GM21390 (cell line): ENCODE results near the gene SLC6A7.

Source experiments
- ATAC-seq: cut with Tn5 transposase; IDR thresholded peaks from one replicate; pipeline ENCODE4 v1.9.1; 2021; ENCODE audit not compliant: unreplicated experiment

Gene SLC6A7

DNA sequence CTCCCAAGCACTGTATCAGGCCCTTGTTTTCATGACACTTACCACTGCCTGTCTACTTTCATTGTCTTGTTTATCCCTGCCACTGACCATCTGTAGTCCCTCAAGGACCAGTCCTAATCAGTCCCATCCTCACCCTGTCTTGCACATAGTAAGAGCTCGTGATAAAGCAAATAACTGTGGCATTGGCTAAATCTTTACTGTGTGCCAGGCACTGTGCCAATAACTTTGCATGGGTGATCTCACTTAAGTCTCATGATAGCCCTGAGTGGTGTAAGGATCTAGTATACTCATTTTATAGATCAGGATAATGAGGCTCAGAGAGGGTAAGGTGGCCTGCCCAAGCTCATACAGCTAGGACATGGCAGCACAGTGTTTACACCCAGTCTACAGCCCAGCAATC, 17.7 kb upstream of the SLC6A7 start:
- no peak for ATAC-seq

DNA sequence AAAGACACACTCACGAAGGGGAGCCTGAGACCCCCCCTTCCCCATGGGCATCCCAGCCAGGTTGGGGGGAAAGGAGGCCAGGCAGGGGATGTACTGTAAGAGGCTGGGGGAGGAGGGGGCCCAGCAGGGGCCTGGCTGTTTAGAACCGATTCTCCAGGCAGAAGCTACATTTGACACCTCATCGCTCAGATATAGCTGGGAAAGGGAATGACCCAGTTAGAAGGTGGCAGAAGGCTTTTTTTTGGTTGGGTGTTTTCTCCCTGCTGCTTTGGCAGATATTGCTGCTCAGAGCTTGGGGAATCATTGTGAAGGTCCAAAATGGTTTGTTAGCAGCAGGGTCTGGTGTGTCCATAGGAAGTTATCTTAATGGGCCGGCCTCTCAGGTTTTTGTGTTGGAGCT, 17.3 kb upstream of the SLC6A7 start:
- no peak for ATAC-seq

DNA sequence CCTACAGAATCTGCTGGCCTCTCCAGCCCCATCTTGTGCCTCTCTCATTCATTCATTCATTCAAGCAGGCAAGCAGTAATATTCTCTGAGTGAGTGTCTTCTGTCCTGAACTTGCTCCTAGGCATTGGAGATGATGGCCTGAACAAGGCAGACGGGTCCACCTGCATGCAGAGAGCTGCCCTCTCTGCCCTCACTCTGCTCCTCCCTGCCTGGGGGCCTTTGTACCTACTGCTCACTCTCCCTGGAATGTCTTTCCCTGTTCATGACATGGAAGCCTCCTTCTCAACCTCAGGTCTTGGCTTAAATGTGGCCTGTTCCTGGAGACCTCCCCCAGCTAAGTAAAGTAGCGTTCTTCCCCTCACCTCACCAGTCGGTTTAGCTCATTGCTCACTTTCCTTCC, 16.7 kb upstream of the SLC6A7 start:
- ATAC-seq, result no peak

DNA sequence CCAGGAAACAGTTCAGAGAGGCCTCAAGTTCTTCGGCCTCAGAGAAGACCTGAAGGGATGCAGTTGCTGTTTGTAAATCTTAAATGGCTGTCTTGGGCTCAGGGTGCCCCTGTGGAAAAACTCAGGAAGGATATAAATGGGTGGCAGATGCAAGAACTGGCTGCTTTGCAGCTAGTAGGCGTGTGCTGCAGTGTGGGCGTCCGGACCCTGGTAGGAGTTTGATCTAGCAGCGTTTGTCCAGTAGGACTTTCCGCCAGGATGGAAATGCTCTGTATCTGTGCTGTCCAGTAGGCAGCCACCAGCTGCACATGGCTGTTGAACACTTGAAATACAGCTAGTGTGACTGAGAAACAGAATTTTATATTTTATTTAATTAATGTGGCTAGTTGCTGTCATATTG, 15.6 kb upstream of the SLC6A7 start:
- no peak for ATAC-seq

DNA sequence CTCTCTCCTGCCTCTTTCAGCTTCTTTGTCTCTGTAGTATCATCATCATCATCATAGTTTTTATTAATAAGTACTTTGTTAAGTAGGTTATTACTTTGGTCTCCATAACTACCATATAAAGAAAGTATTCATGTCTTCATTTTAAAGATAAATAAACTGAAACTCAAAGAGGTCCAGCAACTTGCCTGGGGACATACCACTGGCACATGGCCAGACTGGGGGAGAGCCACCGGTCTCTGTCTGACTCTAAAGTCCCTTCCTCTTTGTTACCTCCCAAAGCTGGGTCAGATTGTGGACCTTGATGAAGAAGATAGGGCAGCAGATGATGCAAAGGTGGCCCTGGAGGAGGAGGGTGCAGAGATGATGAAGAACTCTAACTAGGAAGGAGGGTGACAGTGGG, 14.8 kb upstream of the SLC6A7 start:
- ATAC-seq, result no peak

DNA sequence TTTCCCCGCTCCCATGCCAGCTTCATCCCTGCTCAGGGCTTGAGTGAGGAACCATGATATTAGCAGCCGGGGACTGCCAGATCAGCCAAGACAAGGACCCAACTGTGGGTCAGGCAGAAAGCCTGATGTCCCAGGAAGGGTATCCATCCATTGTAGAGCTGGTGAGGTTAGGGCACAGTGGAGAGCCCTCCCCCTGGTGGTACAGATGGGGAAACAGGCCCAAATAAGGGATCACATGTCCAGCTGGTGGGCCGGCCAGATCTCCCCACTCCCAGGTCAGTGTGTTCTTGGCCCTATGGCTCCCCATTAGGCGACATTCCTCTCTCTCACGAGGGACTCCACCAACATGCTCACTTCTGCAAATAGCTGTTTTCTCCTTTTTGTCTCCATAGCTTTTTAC, 14.3 kb upstream of the SLC6A7 start:
- no peak for ATAC-seq

DNA sequence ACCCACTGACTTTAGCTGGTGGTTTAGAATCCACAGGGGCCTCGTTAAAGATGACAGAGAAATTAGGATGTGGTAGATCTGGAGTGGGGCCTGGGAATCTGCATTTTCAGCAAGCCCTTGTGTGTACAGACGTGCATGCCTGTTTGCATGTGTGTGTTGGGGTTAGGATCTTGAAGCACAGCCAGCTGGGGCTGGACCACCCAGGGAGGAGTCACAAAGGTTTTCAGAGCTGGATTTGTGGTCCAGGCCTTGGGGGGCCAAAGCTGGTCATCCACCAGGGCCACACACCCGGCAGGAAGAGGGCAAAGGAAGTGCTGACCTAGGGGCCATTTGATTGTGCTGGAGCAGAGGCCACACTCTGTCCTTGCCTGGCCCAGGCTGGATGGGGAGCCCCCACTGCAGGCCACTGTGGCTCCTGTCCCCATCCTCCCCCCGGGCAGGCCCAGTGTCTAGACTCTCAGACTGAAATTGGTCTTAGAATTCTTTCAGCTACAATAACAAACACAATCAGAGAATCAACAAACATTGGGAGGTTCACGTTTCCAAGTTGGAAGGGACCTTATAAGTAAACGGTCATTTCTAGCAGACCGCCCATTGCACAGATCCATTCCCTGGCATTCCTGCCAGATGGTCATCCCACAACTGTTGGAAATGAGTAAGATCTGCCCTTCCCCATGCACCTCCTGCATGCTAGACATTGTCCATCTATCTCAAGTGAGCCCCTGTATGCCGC, 13.0 kb upstream of the SLC6A7 start:
- no peak for ATAC-seq

DNA sequence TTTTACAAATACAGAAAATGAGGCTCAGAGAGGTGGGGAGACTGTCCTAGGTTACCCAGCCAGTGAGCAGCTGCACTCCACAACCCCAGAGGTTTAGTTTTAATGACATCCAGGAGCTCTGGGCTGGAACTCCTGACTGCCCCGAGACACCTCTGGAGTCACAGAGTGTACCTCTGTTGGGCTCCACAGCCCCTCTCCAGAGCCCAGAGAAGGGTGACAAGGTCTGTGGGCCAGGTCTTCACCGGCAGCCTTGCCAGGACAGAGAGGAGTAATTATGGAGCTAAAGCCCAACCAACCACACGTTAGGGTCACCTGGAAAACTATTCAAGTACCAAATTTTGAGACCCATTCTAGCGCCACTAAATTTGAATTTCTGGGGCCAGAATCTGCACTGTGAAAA, 12.1 kb upstream of the SLC6A7 start:
- ATAC-seq, result no peak

DNA sequence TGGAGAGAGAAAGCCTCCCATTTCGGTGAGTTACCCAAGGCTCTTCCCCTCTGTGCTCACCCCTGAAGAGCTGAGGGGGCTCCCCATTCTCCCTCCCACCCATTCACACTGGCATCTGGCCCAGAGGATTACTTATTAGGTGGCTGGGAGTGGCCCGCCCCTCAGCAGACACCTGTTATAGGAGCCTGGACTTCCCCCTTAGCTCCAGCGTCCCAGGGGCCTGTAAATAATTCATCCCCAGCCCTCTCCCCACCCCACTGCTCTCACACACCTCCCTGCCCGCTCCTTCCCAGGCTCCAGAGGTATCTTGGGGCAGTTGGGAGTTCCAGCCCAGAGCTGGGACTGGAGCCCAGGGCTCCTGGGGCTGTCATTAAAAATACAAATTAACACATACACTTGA, 11.6 kb upstream of the SLC6A7 start:
- no peak for ATAC-seq

DNA sequence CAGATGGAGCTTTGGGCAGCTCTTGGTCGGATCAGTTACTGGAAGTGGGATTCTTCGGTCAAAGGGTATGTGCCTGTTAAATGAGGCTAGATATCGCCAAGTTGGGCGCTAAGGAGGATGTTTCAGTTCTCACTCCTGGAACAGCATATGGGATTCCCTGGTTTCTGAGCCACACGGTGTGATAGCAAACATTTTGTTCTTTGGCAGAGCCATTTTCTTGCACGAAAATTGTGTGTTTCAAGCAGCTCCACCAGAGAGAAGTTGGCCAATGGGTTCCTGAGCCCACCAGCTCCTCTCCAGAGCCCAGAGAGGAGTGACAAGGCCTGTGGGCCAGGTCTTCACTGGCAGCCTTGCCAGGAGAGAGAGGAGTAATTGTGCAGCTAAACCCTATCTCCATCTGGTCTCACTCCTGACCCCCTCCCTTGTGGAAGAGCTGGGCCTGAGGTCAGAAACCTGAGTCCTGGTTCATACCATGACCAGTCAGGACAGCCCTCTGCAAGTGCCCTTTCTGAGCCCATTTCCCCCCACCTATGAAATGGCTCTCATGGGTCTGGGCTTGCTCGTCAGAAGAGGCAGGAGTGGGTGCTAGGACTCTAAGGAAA, 10.7 kb upstream of the SLC6A7 start:
- no peak for ATAC-seq

DNA sequence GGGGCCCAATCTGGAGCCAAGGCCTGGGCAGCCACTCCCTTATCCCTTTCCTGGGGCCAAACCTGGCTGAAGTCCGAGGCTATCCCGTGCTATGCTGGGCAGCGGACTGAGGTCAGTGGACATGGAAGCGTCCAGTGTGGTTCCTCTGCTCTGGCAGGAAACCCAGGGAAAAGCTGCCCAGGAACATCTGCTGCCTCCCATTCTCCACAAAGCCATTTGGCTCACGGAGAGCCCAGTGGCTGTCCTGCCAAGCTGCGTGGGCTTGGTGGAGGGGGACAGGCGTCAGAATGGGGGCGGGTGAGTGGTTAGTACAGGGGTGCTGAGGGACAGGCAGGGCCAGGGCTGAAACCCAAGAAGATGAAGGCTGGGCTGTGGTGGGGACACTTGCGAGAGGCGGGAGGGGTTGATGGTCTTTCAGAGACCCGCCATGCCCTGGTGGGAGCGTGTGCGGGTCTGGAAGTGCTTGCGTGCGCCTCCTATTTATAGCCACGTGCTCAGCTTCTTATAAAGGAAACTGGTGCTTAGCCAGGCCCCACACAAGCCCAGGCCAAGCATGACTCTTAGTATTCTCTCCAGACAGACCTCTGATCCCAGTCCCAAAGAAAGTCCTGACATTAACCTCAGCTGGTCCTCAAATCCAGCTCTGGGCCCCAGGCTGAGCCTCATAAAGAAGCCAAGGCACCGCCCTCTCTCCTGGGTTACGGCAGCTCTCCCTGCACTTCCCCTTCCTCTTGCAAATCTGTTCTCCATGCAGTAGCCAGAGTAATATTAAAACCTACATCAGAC, 9.4 kb upstream of the SLC6A7 start:
- no peak for ATAC-seq

DNA sequence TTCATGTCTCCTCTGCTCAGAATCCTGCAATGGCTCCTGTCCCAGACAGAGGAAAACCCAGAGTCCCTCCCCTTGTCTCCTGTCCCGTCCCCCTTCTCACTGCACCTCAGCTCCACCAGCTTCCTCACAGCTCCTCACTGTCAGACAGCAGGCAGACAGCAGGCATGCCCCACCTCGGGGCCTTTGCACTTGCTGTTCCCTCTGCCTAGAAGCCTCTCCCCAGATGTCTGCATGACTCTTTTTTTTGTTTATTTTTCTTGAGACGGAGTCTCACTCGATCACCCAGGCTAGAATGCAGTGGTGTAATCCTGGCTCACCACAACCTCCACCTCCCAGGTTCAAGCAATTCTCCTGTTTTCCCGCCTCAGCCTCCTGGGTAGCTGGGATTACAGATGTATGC, 8.8 kb upstream of the SLC6A7 start:
- ATAC-seq, result no peak

DNA sequence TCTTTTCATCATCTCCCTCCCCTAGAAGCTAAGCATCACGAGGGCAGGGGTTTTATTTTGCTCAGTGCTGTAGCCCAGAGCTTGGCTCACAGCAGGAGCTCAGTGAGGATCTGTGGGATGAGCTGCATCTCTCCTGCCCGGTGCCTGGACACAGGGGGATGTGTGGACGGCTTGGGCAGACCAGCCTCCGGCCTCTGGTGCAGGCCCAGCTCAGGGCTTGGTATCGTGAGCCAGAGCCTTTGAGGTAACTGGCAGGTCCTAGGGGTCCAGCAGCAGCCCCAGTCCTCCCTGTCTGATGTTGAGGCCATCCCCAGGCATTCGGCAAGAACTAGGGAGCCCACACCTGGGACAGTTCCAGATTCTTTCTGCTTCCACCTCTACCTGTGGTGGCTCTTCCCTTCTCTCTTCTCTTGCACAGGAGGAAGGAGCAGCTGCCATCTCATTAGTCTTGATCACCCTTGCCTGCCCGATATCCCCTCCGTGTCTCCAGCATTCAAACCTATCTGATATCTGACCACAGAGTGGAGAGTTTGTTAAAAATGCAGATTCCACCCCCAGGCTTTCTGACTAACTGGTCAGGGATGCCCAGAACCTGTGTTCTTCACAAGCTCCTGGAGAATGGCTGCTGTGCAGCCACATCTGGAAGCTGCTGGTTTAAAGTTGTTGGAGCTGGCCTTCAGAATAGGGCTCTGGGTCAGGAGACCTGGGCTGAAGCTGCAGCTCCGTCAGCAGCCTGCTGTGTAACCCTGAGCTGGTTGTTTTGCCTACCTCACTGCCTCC, 7.9 kb upstream of the SLC6A7 start:
- no peak for ATAC-seq

DNA sequence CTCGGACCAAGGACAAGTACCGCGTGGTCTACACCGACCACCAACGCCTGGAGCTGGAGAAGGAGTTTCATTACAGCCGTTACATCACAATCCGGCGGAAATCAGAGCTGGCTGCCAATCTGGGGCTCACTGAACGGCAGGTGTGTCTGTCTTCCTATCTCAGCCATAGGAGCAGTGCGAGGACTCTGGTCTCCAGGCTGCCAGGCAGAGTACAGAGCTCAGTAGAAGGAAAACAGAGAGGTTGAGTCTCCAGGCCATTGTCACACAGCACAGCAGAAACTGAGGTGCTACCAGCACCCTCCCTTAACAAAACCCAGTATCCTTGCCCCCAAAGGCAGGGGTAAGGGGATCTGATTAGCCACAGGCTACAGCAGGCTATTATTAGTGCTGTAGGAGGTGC, 7.1 kb upstream of the SLC6A7 start:
- no peak for ATAC-seq

DNA sequence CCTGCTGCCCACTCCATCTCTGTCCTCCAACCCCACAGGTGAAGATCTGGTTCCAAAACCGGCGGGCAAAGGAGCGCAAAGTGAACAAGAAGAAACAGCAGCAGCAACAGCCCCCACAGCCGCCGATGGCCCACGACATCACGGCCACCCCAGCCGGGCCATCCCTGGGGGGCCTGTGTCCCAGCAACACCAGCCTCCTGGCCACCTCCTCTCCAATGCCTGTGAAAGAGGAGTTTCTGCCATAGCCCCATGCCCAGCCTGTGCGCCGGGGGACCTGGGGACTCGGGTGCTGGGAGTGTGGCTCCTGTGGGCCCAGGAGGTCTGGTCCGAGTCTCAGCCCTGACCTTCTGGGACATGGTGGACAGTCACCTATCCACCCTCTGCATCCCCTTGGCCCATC, 6.4 kb upstream of the SLC6A7 start:
- ATAC-seq, result no peak

DNA sequence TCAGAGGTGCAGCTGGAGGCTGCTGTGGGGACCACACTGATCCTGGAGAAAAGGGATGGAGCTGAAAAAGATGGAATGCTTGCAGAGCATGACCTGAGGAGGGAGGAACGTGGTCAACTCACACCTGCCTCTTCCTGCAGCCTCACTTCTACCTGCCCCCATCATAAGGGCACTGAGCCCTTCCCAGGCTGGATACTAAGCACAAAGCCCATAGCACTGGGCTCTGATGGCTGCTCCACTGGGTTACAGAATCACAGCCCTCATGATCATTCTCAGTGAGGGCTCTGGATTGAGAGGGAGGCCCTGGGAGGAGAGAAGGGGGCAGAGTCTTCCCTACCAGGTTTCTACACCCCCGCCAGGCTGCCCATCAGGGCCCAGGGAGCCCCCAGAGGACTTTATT, 5.9 kb upstream of the SLC6A7 start:
- no peak for ATAC-seq

DNA sequence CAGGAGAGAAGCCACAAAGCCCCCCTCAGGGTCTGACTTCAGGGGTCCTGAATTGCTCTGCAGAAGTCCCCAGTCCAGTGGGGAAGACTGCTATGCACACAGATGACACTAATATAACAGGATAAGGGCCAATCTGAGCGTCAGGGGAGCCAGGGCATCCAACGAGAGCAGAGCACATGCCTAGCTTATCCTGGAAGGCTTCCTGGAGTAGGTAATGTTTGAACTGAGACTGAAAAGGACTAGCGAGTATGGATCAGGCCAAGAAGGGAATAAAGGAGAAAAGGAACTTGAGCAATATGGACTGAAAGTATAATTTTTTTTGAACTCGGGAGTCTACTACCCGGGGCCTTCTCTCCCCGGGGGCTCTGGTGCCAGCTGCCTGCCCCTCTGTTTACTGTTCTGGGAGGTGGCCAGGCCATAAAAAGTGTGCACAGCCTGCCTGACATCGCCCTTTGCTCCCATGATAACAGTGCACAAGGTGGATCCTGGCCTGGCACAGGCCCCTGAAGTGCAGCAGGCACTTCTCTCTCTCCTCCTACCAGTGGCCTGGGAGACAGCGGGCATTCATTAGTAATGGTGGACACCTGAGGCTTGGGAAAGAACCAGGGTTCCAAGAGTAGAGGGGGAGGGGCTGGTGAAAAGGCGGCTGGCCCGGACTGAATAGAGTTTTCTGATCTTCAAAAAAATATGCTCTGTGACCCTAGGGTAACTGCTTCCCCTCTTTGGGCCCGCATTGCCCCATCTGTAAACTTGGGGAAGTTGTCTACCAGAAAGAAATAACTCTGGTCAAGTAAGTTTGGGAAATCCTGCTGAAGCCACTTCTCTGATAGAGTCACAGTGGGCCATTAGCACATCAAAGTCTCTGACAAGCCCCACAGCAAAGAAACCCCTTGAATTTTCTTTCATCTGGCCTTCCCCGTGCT, 4.6 kb upstream of the SLC6A7 start:
- ATAC-seq, result no peak

DNA sequence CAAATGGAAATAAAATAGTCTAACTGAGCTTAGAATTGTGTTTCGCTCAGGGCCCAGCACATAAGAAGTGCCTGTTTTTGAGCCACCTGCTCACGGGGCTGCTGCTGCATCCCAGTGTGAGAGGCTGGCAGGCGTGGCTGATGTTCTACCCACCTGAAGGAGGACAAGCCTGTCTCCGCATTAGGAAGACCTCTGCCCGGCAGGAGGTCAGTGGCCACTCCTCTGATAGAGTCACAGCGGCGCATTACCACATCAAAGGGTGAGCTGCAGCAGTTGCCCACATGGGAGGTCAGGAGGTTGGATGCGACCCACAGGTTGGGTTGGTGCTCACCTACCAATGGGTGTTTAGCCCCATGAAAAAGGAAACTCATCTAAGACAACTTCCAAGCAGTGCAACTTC, 3.7 kb upstream of the SLC6A7 start:
- ATAC-seq, result no peak

DNA sequence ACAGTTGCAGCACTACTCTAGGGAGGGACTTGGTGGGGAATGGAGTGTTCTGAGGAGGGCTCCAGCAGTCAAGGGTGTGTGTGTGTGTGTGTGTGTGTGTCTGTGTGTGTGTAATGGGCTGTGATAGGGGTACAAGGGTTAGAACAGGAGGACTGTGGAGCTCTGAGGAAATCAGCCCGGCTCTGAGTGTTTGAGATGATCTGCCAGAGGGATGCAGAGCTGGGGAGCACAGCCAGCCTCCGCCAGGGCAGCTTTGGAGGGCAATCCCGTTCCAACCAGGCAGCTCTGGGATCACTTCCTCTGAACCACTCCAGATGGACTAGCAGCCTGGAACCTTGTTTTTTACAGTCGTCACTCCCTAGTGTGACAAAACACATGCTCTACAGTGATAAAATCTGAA, 3.0 kb upstream of the SLC6A7 start:
- no peak for ATAC-seq

DNA sequence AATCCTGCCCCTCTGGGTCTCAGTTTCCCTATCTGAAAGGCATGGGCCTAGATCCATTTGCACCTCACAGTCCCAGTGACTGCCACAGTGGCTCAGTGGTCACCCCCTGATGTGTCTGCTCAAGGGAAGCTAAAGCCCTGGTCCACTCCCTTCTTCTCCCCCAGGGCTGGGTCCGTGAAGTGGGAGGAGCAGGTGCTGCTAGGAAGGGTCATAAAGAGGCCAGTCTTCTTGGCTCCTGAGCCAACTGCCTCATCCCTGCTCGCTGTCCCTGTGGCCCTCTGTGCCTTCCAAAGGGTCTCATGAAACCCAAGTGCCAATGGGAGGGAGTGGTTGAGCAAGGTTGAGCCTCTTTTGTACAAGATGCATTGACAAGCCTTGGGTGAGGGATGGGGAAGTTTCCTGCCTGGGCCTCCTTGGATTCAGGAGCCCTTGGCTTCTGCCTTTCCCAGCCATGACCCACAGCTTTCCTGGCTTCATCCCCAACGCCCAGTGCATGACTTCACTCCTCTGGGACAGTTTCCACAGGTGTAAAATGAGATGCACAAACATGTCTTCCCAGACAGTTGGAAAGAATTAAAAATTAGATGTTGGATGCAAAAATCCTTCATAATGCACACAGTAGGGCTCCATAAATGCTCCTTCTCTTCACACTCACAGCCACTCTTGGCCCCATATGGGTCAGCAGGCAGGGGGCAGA, 1.6 kb upstream of the SLC6A7 start:
- no peak for ATAC-seq
